Measurements from ENCODE around the gene WWOX.

GRCh38 chr16:78306361-78306760 is 206.9 kb downstream of the WWOX start:
- TF ChIP-seq EP300 (IDR thresholded peaks at IDR 0.05) (no peak), POLR2A (IDR thresholded peaks at IDR 0.05; ENCODE audit: low read length) (no peak), BHLHE40 (IDR thresholded peaks at IDR 0.05; ENCODE audit: low read depth, low read length) (no peak), CHD4 (IDR thresholded peaks at IDR 0.05; ENCODE audit: borderline replicate concordance) (no peak), RAD21 (conservative IDR thresholded peaks at IDR 0.05 in 1 of 2, IDR thresholded peaks at IDR 0.05 in 1 of 2) (no peak)
